GM12878 (cell line): ENCODE data around the gene SLC34A3. TPM values are rescaled to one million over a fixed set of nuclear protein-coding genes. Genes with fewer than 3 reads are reported as not detected.

ENCODE experiments used
- ATF7 ChIP-seq: fragments of 450-650 bp; IDR thresholded peaks from 2 replicates; pipeline ENCODE4 v1.6.1; 2016; ENCODE audit warnings: low read depth, mild to moderate bottlenecking
- CEBPZ ChIP-seq: fragments of 150-350 bp; IDR thresholded peaks from 2 replicates; pipeline ENCODE4 v1.6.1; 2016; ENCODE audit warnings: low read depth, low read length
- DPF2 ChIP-seq: fragments of 450-650 bp; IDR thresholded peaks from 2 replicates; pipeline ENCODE4 v1.6.1; 2017; ENCODE audit warnings: mild to moderate bottlenecking
- JUND ChIP-seq: IDR thresholded peaks from 2 replicates; pipeline ENCODE4 v1.6.1; 2012; ENCODE audit warnings: low read depth, mild to moderate bottlenecking, low read length, improper control_type of control experiment, moderate library complexity
- RB1 ChIP-seq: fragments of 450-650 bp; formaldehyde crosslinking; IDR thresholded peaks from 2 replicates; pipeline ENCODE4 v1.6.1; 2017; ENCODE audit warnings: mild to moderate bottlenecking, borderline replicate concordance
- RCOR1 ChIP-seq: conservative IDR thresholded peaks from 2 replicates; pipeline ENCODE4 v1.6.1; 2012; ENCODE audit warnings: low read depth, low read length, improper control_type of control experiment
- SMAD1 ChIP-seq: fragments of 450-650 bp; IDR thresholded peaks from 2 replicates; pipeline ENCODE4 v1.6.1; 2018; ENCODE audit warnings: mild to moderate bottlenecking, low read depth; ENCODE audit not compliant: partially characterized antibody
- SPI1 ChIP-seq: IDR thresholded peaks from 2 replicates; pipeline ENCODE4 v1.6.1; 2011; ENCODE audit warnings: low read depth, mild to moderate bottlenecking, low read length, moderate library complexity, borderline replicate concordance; ENCODE audit not compliant: insufficient read depth
- TBL1XR1 ChIP-seq: IDR thresholded peaks from 2 replicates; pipeline ENCODE4 v1.6.1; 2012; ENCODE audit warnings: low read depth, low read length, improper control_type of control experiment
- ZNF274 ChIP-seq: IDR thresholded peaks from one replicate; pipeline ENCODE4 v1.8.0; 2011; ENCODE audit not compliant: insufficient read length, insufficient read depth
- ZNF592 ChIP-seq: fragments of 450-650 bp; IDR thresholded peaks from 2 replicates; pipeline ENCODE4 v1.6.1; 2017; ENCODE audit warnings: mild to moderate bottlenecking, moderate library complexity
- polyA plus RNA-seq, 11 experiments: library from polyadenylated mRNA; depleted of rRNA in 4 of 11; unstranded in 6 of 11; stranded (reverse) in 5 of 11; fragments of >200 nt; fragmentation: Nextera tagmentation in 4 of 11; fragmentation: Illumina TruSeq in 1 of 11; extraction: Ambion mirVana in 4 of 11; extraction: Trizol in 1 of 11; gene quantifications; 1 replicate in 1 of 11; 2 replicates in 10 of 11; pipeline versions ENCODE4 v1.2.1 to v1.2.3, GENCODE V29; 2011 to 2016; ENCODE audit warnings: inconsistent platforms in 2 of 11, missing spikeins in 2 of 11, low read depth in 1 of 11
- total RNA-seq, 4 experiments: library from RNA; depleted of rRNA in 3 of 4; stranded (reverse); fragments of >200 nt in 3 of 4; fragmentation: Illumina TruSeq in 1 of 4; extraction: Trizol in 1 of 4; gene quantifications; 2 replicates each; pipeline versions ENCODE4 v1.2.1 to v1.2.3, GENCODE V29; 2013 to 2021
- TF ChIP-seq, protein P1 (sequence below), 3 experiments: IDR thresholded peaks in 2 of 3; conservative IDR thresholded peaks in 1 of 3; 2 replicates each; pipeline ENCODE4 v1.5.1; 2011; ENCODE audit warnings: low read depth in 3 of 3, low read length in 3 of 3, mild to moderate bottlenecking in 3 of 3, control low read depth in 2 of 3, moderate library complexity in 2 of 3, inconsistent platforms in 1 of 3, mixed read lengths in 1 of 3; ENCODE audit not compliant: control insufficient read depth in 2 of 3, insufficient read depth in 1 of 3; ENCODE audit errors: extremely low read depth in 1 of 3

The SLC34A3 gene
- total and polyA plus RNA-seq, 10 of the 15 experiments (the other 5 are each of a cell fraction or from before 2014, with no cell fraction given), result not detected

DNA sequence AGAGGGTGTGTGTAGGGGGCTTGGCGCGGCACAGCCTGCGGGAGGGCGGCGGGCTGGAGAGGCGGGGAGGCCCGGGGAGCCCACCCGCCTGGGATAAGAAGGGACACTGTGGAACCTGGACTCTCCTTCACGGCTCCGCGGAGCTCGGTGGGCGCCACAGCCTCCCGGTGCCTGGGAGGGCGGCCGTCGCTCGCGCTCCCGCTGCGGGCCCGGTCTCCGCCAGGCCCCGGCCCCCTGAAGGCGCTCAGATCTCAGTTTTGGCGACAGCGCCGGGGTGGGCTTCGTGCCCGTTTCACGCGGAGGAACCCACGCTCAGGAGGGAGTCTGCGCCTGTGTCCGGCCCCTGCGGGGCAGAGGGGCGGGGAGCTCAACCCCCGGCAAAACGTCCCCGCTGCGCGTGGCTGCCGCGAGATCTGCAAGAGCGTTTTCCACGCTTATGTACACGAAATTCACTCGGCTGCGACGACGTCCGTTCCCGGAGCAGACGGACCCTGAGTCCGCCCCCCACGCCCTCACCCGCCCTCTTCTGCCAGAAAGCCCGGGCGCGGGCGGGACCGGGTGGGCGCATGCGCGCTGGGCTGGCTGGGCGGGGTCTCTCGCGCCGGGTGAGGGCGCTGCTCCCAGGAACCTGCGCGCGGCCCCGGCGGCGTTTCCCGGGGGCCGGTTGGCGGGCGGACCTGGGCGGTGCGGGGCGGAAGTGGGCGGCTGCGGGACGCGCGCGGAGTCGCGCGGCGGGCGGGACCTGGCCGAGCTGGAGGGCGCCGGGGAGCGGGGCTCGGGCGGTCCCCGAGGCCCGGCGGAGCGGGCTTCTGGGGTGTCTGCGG lies 24.1 kb downstream of the SLC34A3 start, which contains the start of gene NELFB (continued):
- TF ChIP-seq, protein P1, sequence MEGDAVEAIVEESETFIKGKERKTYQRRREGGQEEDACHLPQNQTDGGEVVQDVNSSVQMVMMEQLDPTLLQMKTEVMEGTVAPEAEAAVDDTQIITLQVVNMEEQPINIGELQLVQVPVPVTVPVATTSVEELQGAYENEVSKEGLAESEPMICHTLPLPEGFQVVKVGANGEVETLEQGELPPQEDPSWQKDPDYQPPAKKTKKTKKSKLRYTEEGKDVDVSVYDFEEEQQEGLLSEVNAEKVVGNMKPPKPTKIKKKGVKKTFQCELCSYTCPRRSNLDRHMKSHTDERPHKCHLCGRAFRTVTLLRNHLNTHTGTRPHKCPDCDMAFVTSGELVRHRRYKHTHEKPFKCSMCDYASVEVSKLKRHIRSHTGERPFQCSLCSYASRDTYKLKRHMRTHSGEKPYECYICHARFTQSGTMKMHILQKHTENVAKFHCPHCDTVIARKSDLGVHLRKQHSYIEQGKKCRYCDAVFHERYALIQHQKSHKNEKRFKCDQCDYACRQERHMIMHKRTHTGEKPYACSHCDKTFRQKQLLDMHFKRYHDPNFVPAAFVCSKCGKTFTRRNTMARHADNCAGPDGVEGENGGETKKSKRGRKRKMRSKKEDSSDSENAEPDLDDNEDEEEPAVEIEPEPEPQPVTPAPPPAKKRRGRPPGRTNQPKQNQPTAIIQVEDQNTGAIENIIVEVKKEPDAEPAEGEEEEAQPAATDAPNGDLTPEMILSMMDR (IDR thresholded peaks at IDR 0.05 in 2 of 3, conservative IDR thresholded peaks at IDR 0.05 in 1 of 3; ENCODE audit: control insufficient read depth in 2 of 3, extremely low read depth in 1 of 3, insufficient read depth in 1 of 3, low read depth in 3 of 3, low read length in 3 of 3), result no peak; a peak in 1 of 6 replicates
- TF ChIP-seq CEBPZ (no peak), JUND (0 out of 2 replicates have a peak, but pooled peaks have one; percentile 49), RCOR1 (no peak), TBL1XR1 (peak; percentile 73; the same call in 1 of the 2 replicates), SMAD1 (no peak), DPF2 (peak; percentile 38; the same call in 1 of the 2 replicates), RB1 (peak; percentile 90; the same call in 1 of the 2 replicates), ZNF274 (no peak), SPI1 (no peak), ATF7 (no peak), ZNF592 (peak; percentile 67; the same call in 1 of the 2 replicates)
- TF ChIP-seq, all 136 proteins: peak for 51
